Hepatic stellate cell (primary cell): ENCODE data around the gene TSHZ1.

ENCODE experiments used
- DNase-seq: peaks from one replicate; pipeline ENCODE4 v3.0.0; 2011; ENCODE audit warnings: low spot score

Gene TSHZ1

GRCh38 chr18:75248426-75249174 is 38.0 kb downstream of the TSHZ1 start:
- no peak for DNase-seq

GRCh38 chr18:75249175-75249518 is 38.5 kb downstream of the TSHZ1 start:
- no peak for DNase-seq

GRCh38 chr18:75249672-75250470 is 39.3 kb downstream of the TSHZ1 start:
- DNase-seq: no peak

GRCh38 chr18:75250471-75250821 is 39.8 kb downstream of the TSHZ1 start:
- no peak for DNase-seq

GRCh38 chr18:75251466-75251865 is 40.9 kb downstream of the TSHZ1 start:
- no peak for DNase-seq

GRCh38 chr18:75252136-75252535 is 41.5 kb downstream of the TSHZ1 start:
- DNase-seq: no peak

- no peak for DNase-seq
Observed at GRCh38 chr18:75253043-75253442, 42.4 kb downstream of the TSHZ1 start.

GRCh38 chr18:75253784-75254183 is 43.2 kb downstream of the TSHZ1 start:
- peak; percentile 30 for DNase-seq

GRCh38 chr18:75255094-75255493 is 44.5 kb downstream of the TSHZ1 start:
- DNase-seq: no peak

- no peak for DNase-seq
Observed at GRCh38 chr18:75256376-75256775, 45.8 kb downstream of the TSHZ1 start.

- DNase-seq: no peak
Observed at GRCh38 chr18:75257605-75258004, 47.0 kb downstream of the TSHZ1 start.

- no peak for DNase-seq
Observed at GRCh38 chr18:75261430-75262223, 51.0 kb downstream of the TSHZ1 start.

GRCh38 chr18:75262511-75262910 is 51.9 kb downstream of the TSHZ1 start:
- DNase-seq: no peak

GRCh38 chr18:75264195-75264594 is 53.6 kb downstream of the TSHZ1 start:
- no peak for DNase-seq

- DNase-seq: no peak
Observed at GRCh38 chr18:75264926-75265597, 54.5 kb downstream of the TSHZ1 start.

GRCh38 chr18:75265872-75266271 is 55.3 kb downstream of the TSHZ1 start:
- DNase-seq: no peak

GRCh38 chr18:75267643-75268363 is 57.2 kb downstream of the TSHZ1 start:
- DNase-seq: no peak

- no peak for DNase-seq
Observed at GRCh38 chr18:75268364-75268646, 57.7 kb downstream of the TSHZ1 start.

GRCh38 chr18:75269124-75269680 is 58.6 kb downstream of the TSHZ1 start:
- no peak for DNase-seq

- no peak for DNase-seq
Observed at GRCh38 chr18:75269696-75270095, 59.1 kb downstream of the TSHZ1 start.

GRCh38 chr18:75271952-75272351 is 61.4 kb downstream of the TSHZ1 start:
- no peak for DNase-seq

- no peak for DNase-seq
Observed at GRCh38 chr18:75273817-75274216, 63.2 kb downstream of the TSHZ1 start.
